ENCODE measurements around the gene ARHGAP23.

Gene ARHGAP23

DNA sequence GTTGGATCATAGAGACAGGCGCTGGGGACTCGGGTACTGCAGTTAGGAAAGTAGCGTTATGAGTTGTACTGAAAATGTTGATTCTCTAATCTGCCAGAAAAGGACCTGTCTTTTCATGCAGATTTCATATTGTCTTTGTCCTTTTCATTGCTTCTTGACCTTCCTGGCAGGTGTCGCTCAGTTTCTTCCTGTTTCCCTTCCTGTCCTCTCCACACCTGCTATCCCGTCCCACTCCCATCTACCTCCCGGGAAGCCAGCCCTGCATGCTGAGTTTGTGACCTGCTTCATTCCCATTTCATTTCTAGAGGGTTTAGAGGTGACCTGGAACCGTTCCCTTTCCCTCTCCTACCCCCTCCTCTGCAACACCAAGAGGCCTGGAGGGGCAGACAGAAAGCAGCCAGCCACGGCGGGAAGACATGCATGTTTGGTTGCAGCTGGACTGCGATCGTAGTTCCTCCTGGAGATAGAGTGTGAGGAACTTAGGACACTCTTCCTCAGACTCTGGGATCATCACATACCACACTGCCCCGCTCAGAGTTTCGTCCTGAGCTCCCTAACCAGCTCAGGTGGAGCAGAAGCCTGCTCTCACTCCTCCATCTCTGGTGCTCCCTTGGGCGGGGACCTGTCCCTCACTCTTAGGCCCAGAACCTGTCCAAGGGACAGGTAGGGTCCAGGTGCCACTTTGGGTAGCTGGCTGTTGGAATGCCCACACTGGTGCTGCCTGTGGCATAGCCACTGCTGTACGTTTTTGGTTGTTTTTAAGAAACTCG is 23.9 kb upstream of the ARHGAP23 start:
- no peak overlapping the region for H3K4me3 ChIP-seq (ENCODE audit: low read depth in 1 of 5, low read length in 5 of 5)
- peaks cover 0 to 8% (median 0%) of the 10 kb centered on the region in 5 donors for H3K4me1 ChIP-seq (ENCODE audit: control insufficient read depth in 5 of 5, insufficient read depth in 5 of 5, low read length in 5 of 5)
- no peak overlapping the region for H3K27ac ChIP-seq (ENCODE audit: low read depth, low read length)
- no peak overlapping the region for H3K9ac ChIP-seq (ENCODE audit: low read length in 5 of 5)
- no peaks in the 10 kb centered on the region for H3K9me3 ChIP-seq (ENCODE audit: control insufficient read depth in 5 of 5, low read length in 5 of 5)
- H3K27me3 ChIP-seq (ENCODE audit: control insufficient read depth in 5 of 5, insufficient read depth in 4 of 5, low read length in 5 of 5) = no peaks in the 10 kb centered on the region
- H3K36me3 ChIP-seq (ENCODE audit: control insufficient read depth in 5 of 5, insufficient read depth in 5 of 5, low read length in 5 of 5) = peaks cover 2 to 36% (median 32%) of the 10 kb centered on the region in 5 donors

DNA sequence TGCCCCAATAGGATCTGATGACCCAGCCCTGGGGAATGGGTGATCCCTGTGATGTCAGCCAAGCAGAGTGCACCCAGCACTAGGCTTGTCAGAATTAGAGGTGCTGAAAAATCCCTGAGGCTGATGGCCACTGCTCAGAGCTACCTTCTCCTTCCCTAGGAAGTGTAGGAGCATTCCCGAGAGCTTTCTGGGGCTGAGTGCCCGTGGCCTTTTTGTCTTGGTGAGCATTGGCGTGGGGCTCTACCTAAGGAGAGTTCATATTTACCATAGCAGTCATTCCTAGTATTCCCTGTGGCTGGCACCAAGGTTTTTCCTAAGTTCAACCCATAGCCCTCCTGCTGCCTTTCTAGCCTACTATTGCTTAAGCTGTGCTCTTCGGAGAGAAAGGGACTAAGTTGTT is 22.6 kb upstream of the ARHGAP23 start:
- Histone ChIP-seq H3K36me3 (ENCODE audit: control insufficient read depth in 5 of 5, insufficient read depth in 5 of 5, low read length in 5 of 5) (peaks cover 0 to 23% (median 19%) of the 10 kb centered on the region in 5 donors), H3K27ac (ENCODE audit: low read depth, low read length) (no peak overlapping the region), H3K4me1 (ENCODE audit: control insufficient read depth in 5 of 5, insufficient read depth in 5 of 5, low read length in 5 of 5) (peaks cover 0 to 8% (median 0%) of the 10 kb centered on the region in 5 donors), H3K9ac (ENCODE audit: low read length in 5 of 5) (no peak overlapping the region), H3K9me3 (ENCODE audit: control insufficient read depth in 5 of 5, low read length in 5 of 5) (no peaks in the 10 kb centered on the region), H3K4me3 (ENCODE audit: low read depth in 1 of 5, low read length in 5 of 5) (no peak overlapping the region), H3K27me3 (ENCODE audit: control insufficient read depth in 5 of 5, insufficient read depth in 4 of 5, low read length in 5 of 5) (no peaks in the 10 kb centered on the region)

DNA sequence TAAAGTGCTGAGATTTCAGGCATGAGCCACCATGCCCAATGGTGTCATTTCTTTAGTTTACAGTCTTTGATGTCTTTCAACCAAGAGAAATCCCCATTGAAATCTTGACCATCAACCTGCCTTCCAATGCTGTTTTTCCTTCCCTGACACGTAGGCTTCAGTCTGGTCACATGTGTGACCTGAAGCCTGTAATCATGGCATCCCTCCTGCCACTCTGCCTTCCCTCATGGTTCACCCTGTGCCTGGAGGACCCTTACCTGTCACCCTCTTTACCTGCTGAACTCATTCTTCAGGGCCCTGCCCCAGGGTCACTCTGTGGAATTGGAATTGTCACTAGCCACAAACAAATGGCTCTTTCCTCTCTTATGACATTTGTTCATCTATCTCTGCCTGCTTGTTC is 18.1 kb upstream of the ARHGAP23 start:
- Histone ChIP-seq H3K36me3 (ENCODE audit: control insufficient read depth in 5 of 5, insufficient read depth in 5 of 5, low read length in 5 of 5) (no peaks in the 10 kb centered on the region), H3K4me1 (ENCODE audit: control insufficient read depth in 5 of 5, insufficient read depth in 5 of 5, low read length in 5 of 5) (peaks cover 0 to 7% (median 5%) of the 10 kb centered on the region in 5 donors), H3K27me3 (ENCODE audit: control insufficient read depth in 5 of 5, insufficient read depth in 4 of 5, low read length in 5 of 5) (peaks cover 0 to 4% (median 3%) of the 10 kb centered on the region in 5 donors), H3K9me3 (ENCODE audit: control insufficient read depth in 5 of 5, low read length in 5 of 5) (no peaks in the 10 kb centered on the region), H3K27ac (ENCODE audit: low read depth, low read length) (no peak overlapping the region), H3K4me3 (ENCODE audit: low read depth in 1 of 5, low read length in 5 of 5) (no peak overlapping the region), H3K9ac (ENCODE audit: low read length in 5 of 5) (no peak overlapping the region)

DNA sequence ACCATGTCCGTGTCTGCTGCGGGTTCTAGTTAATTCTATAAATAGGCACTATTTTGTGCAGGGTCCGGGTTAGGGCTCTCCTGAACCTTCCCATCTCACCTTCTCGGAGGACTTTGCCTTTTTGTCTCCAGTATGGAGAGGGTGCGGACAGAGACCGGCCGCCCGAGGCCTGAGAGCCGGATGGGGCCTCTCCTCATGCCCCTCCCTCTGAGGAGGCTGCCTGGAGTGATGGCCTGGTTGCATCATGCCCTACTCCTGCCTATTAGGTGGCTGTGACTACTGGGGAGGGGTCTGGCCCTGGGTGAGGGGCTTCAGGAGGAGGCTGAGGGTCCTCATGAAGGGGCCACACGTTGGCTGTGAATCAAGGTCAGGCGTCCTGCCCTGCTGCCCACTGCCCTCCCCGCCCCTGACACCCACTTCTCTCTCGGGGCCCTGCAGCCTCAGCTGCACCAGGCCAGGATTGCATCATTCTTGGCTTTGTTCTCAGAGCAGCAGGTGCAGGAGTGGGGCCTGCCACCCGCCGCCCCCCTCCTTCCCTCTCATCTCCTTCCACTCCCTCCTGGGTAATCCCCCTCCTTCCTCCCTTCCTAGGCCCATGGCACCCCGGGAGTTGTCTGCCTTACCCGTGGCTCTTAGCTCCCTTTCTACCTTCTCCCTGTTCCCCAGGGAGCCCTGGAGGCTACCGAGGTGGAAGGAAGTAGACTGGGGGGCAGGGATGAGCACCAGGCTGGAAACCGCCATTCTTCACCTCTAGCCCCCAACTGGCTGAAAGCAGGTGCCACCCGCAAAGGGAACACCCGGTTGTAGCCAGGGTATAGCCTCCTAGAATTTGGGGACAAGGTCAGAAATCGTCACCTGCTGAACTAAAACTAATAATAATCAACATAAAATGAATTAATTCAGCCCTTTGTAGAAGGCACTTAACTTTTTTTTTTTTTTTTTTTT is 12.7 kb upstream of the ARHGAP23 start:
- H3K4me3 ChIP-seq (ENCODE audit: low read depth in 1 of 5, low read length in 5 of 5) = no peak overlapping the region
- H3K4me1 ChIP-seq (ENCODE audit: control insufficient read depth in 5 of 5, insufficient read depth in 5 of 5, low read length in 5 of 5) = peaks cover 0 to 17% (median 13%) of the 10 kb centered on the region in 5 donors
- H3K27ac ChIP-seq (ENCODE audit: low read depth, low read length) = no peak overlapping the region
- H3K9me3 ChIP-seq (ENCODE audit: control insufficient read depth in 5 of 5, low read length in 5 of 5) = no peaks in the 10 kb centered on the region
- no peaks in the 10 kb centered on the region for H3K36me3 ChIP-seq (ENCODE audit: control insufficient read depth in 5 of 5, insufficient read depth in 5 of 5, low read length in 5 of 5)
- H3K9ac ChIP-seq (ENCODE audit: low read length in 5 of 5) = no peak overlapping the region
- peaks cover 23 to 50% (median 33%) of the 10 kb centered on the region in 5 donors for H3K27me3 ChIP-seq (ENCODE audit: control insufficient read depth in 5 of 5, insufficient read depth in 4 of 5, low read length in 5 of 5)

DNA sequence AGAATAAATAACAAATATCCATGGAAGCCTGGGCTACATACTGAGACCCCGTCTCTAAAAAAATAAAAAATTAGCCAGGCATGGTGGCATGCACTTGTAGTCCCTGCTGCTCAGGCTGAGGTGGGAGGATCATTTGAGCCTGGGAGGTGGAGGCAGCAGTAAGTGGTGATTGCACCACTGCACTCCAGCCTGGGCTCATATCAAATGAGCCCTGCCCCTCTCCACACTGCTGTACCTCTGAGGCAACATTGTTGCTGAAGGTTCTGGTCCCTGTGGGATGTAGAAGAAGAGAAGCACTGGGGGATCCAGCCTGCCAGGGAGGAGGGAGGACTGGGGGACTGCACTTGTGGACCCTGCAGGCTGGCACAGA is 11.4 kb upstream of the ARHGAP23 start:
- peaks cover 0 to 25% (median 18%) of the 10 kb centered on the region in 5 donors for H3K4me1 ChIP-seq (ENCODE audit: control insufficient read depth in 5 of 5, insufficient read depth in 5 of 5, low read length in 5 of 5)
- H3K27me3 ChIP-seq (ENCODE audit: control insufficient read depth in 5 of 5, insufficient read depth in 4 of 5, low read length in 5 of 5) = peaks cover 23 to 63% (median 45%) of the 10 kb centered on the region in 5 donors
- H3K4me3 ChIP-seq (ENCODE audit: low read depth in 1 of 5, low read length in 5 of 5) = no peak overlapping the region
- H3K27ac ChIP-seq (ENCODE audit: low read depth, low read length) = no peak overlapping the region
- H3K9me3 ChIP-seq (ENCODE audit: control insufficient read depth in 5 of 5, low read length in 5 of 5) = no peaks in the 10 kb centered on the region
- H3K36me3 ChIP-seq (ENCODE audit: control insufficient read depth in 5 of 5, insufficient read depth in 5 of 5, low read length in 5 of 5) = no peaks in the 10 kb centered on the region
- no peak overlapping the region for H3K9ac ChIP-seq (ENCODE audit: low read length in 5 of 5)

DNA sequence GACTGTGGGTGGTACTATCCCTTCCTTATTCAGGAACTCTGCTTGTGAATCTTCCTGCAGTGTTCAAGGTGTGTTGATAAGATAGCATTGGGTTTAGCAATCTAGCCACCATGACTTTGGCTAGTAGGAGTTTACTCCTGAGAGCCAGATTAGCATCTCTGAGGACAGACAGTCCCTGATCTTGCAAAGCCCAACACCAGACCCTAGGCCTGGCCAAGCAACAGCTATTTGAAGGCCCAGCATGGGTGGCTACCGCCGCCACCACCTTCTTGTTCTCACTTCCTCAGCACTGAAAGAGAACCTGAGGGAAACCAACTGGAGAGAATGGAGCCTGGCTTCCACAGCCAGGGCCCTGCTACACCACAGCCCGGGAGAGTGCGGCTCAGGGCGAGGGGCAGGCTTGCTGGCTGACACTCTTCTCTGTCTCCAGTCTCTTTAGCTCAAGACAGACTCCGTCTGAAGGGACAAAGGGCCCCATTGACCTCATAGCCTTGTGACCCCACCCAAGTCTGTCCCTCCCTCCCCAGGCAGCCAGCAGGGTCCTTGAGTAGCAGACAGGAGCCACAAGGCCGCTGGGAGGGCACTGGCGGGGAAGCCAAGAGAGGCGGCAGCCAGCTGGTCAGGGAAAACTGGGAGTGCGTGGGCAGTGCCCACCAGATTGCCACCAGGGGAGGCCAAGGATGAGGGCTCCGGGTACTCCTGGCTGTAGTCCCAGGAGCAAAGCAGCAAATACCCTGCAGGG is 10.9 kb upstream of the ARHGAP23 start:
- Histone ChIP-seq H3K27ac (ENCODE audit: low read depth, low read length) (no peak overlapping the region), H3K4me1 (ENCODE audit: control insufficient read depth in 5 of 5, insufficient read depth in 5 of 5, low read length in 5 of 5) (peaks cover 0 to 25% (median 18%) of the 10 kb centered on the region in 5 donors), H3K27me3 (ENCODE audit: control insufficient read depth in 5 of 5, insufficient read depth in 4 of 5, low read length in 5 of 5) (peaks cover 23 to 63% (median 45%) of the 10 kb centered on the region in 5 donors), H3K4me3 (ENCODE audit: low read depth in 1 of 5, low read length in 5 of 5) (no peak overlapping the region), H3K9ac (ENCODE audit: low read length in 5 of 5) (no peak overlapping the region), H3K9me3 (ENCODE audit: control insufficient read depth in 5 of 5, low read length in 5 of 5) (no peaks in the 10 kb centered on the region), H3K36me3 (ENCODE audit: control insufficient read depth in 5 of 5, insufficient read depth in 5 of 5, low read length in 5 of 5) (no peaks in the 10 kb centered on the region)

DNA sequence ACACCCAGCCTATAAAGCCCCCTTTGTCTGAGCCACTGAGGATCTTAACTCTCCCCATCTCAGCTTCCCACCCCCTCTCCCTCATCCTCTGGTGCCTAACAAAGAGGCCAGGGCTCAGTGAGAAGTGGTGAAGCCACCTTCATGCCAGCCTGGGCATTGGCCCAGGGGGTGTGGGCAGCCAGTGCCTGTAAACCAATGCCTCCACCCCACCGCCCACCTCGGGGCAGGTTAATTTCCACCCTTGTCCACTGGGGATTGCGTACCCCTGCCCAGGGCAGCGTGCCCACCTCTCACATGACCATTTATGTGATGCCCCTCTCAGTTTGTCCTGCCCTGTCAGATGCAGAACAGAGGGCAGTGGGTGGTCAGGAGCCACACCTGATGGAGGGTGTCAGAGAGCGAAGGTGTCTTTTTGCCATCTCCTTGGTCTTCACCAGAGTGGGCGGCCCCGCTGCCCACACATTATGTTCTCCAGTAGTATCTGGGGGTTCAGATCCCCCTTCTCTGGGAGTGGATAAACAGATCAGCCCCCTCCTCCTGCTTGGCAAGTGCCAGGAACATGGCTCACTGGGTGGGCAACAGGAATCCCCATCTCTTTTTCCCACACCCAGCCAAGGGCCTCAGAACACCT is 10.1 kb upstream of the ARHGAP23 start:
- peaks cover 23 to 63% (median 45%) of the 10 kb centered on the region in 5 donors for H3K27me3 ChIP-seq (ENCODE audit: control insufficient read depth in 5 of 5, insufficient read depth in 4 of 5, low read length in 5 of 5)
- H3K27ac ChIP-seq (ENCODE audit: low read depth, low read length) = no peak overlapping the region
- no peaks in the 10 kb centered on the region for H3K9me3 ChIP-seq (ENCODE audit: control insufficient read depth in 5 of 5, low read length in 5 of 5)
- peak overlapping the region in 1 of 5 donors; percentile 42 for H3K4me3 ChIP-seq (ENCODE audit: low read depth in 1 of 5, low read length in 5 of 5)
- peaks cover 0 to 25% (median 18%) of the 10 kb centered on the region in 5 donors for H3K4me1 ChIP-seq (ENCODE audit: control insufficient read depth in 5 of 5, insufficient read depth in 5 of 5, low read length in 5 of 5)
- no peak overlapping the region for H3K9ac ChIP-seq (ENCODE audit: low read length in 5 of 5)
- H3K36me3 ChIP-seq (ENCODE audit: control insufficient read depth in 5 of 5, insufficient read depth in 5 of 5, low read length in 5 of 5) = no peaks in the 10 kb centered on the region

DNA sequence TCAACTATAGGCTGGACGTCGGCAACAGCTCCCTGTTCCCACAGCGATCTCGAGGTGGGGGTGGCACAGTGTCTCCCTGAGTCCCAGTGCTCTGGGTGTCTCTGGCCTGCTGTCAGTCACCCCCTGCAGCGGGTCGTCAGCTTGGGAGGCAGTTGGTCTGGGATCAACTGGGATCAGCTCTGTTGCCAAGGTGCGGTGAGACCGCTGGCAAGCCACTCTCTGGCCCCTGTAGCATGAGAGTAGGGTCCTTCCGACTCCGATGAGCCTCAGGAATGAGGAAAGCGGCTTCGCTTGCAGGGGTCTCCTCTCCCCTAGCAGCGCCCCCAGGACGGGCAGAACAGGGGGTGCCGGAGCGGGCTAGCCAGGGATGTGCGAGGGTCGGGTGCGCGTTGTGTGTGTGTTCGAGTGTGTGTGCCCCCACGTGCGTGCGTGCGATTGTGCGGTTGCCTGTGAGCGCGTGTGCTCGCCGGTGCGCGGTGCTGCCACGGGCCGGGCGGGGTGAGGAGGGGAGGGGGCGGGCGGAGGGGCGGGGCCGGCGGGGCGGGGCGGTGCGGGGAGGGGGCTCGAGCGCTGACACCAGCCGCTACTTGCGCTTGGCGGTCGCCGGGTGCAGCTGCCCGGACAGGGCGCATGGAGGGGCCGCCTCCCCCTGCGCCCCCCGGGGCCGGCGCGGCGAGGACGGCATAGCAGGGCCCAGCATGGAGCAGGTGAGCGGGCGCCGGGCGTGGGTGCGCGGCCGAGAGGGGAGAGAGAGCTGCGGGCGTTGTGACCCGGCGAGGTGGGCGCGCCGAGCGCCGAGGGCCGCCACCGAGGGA is 9.4 kb upstream of the ARHGAP23 start:
- H3K9ac ChIP-seq (ENCODE audit: low read length in 5 of 5) = no peak overlapping the region
- H3K4me3 ChIP-seq (ENCODE audit: low read depth in 1 of 5, low read length in 5 of 5) = peak overlapping the region in 2 of 5 donors; percentile 42 to 44

More for the DNA sequence above, 9.4 kb upstream of the ARHGAP23 start:
- Histone ChIP-seq H3K27me3 (ENCODE audit: control insufficient read depth in 5 of 5, insufficient read depth in 4 of 5, low read length in 5 of 5) (peaks cover 19 to 63% (median 45%) of the 10 kb centered on the region in 5 donors), H3K4me1 (ENCODE audit: control insufficient read depth in 5 of 5, insufficient read depth in 5 of 5, low read length in 5 of 5) (peaks cover 0 to 25% (median 21%) of the 10 kb centered on the region in 5 donors), H3K36me3 (ENCODE audit: control insufficient read depth in 5 of 5, insufficient read depth in 5 of 5, low read length in 5 of 5) (no peaks in the 10 kb centered on the region), H3K27ac (ENCODE audit: low read depth, low read length) (no peak overlapping the region), H3K9me3 (ENCODE audit: control insufficient read depth in 5 of 5, low read length in 5 of 5) (no peaks in the 10 kb centered on the region)

All from subcutaneous abdominal adipose tissue (tissue), 5 donors.